ENCODE measurements around the gene DOCK3. TPM values are rescaled to one million over a fixed set of nuclear protein-coding genes. Genes with fewer than 3 reads are reported as not detected.

DOCK3 gene
- polyA plus RNA-seq, 1 donor from 2014 or later, result 15.6 TPM

GRCh38 chr3:51275111-51275805 is 600.5 kb downstream of the DOCK3 start:
- no peak overlapping the region for H3K9ac ChIP-seq (ENCODE audit: low read length)
- TF ChIP-seq TAF1 (IDR thresholded peaks at IDR 0.05; ENCODE audit: low read depth) (no peak), EZH2 (IDR thresholded peaks at IDR 0.05; ENCODE audit: borderline replicate concordance, insufficient read depth, low read length, poor library complexity, severe bottlenecking) (no peak), MXI1 (conservative IDR thresholded peaks at IDR 0.05; ENCODE audit: poor library complexity, severe bottlenecking) (no peak), CTCF (IDR thresholded peaks at IDR 0.05; ENCODE audit: poor library complexity, severe bottlenecking) (no peak), EP300 (conservative IDR thresholded peaks at IDR 0.05; ENCODE audit: poor library complexity, severe bottlenecking) (no peak), RAD21 (conservative IDR thresholded peaks at IDR 0.05) (no peak), REST (IDR thresholded peaks at IDR 0.05; ENCODE audit: borderline replicate concordance) (no peak), POLR2AphosphoS5 (IDR thresholded peaks at IDR 0.05) (no peak), SMC3 (conservative IDR thresholded peaks at IDR 0.05; ENCODE audit: poor library complexity) (no peak)
- H3K9me2 ChIP-seq (ENCODE audit: insufficient read depth, low read length), result no peaks in the 10 kb centered on the region
- no peak overlapping the region for H3K4me2 ChIP-seq (ENCODE audit: low read length)
- H4K20me1 ChIP-seq (ENCODE audit: insufficient read depth), result no peaks in the 10 kb centered on the region
- H3F3A ChIP-seq (ENCODE audit: insufficient read depth, low read length, poor library complexity, severe bottlenecking), result no peaks in the 10 kb centered on the region
- H2AFZ ChIP-seq (ENCODE audit: low read depth, low read length), result no peak overlapping the region
- no peaks in the 10 kb centered on the region for H3K79me2 ChIP-seq (replicated peaks; ENCODE audit: insufficient read depth, low read length)
- H3K27me3 ChIP-seq (ENCODE audit: insufficient read depth, low read depth, low read length), result no peaks in the 10 kb centered on the region
- H3K27ac ChIP-seq (ENCODE audit: low read length), result no peak overlapping the region
- peaks cover 4% of the 10 kb centered on the region for H3K36me3 ChIP-seq (ENCODE audit: insufficient read depth, low read length)
- H3K4me3 ChIP-seq (ENCODE audit: low read length), result no peak overlapping the region
- no peaks in the 10 kb centered on the region for H3K9me3 ChIP-seq (ENCODE audit: low read length)

GRCh38 chr3:51276046-51276445 is 601.3 kb downstream of the DOCK3 start:
- Histone ChIP-seq H3K27me3 (ENCODE audit: insufficient read depth, low read depth, low read length) (no peaks in the 10 kb centered on the region), H3K9me3 (ENCODE audit: low read length) (no peaks in the 10 kb centered on the region), H2AFZ (ENCODE audit: low read depth, low read length) (no peak overlapping the region), H3F3A (ENCODE audit: insufficient read depth, low read length, poor library complexity, severe bottlenecking) (no peaks in the 10 kb centered on the region), H3K4me3 (ENCODE audit: low read length) (no peak overlapping the region), H3K27ac (ENCODE audit: low read length) (no peak overlapping the region), H4K20me1 (ENCODE audit: insufficient read depth) (no peaks in the 10 kb centered on the region), H3K9ac (ENCODE audit: low read length) (no peak overlapping the region), H3K9me2 (ENCODE audit: insufficient read depth, low read length) (no peaks in the 10 kb centered on the region), H3K36me3 (ENCODE audit: insufficient read depth, low read length) (peaks cover 4% of the 10 kb centered on the region), H3K79me2 (replicated peaks; ENCODE audit: insufficient read depth, low read length) (no peaks in the 10 kb centered on the region), H3K4me2 (ENCODE audit: low read length) (no peak overlapping the region)
- no peak for TF ChIP-seq REST (IDR thresholded peaks at IDR 0.05; ENCODE audit: borderline replicate concordance)

Measured in neural cell (in vitro differentiated cells).